Transverse colon (tissue), 4 donors: Measurements from ENCODE around the gene PLCE1.

Experiments
- CTCF ChIP-seq, 5 experiments: fragments of 200-600 bp in 3 of 5; fragments of 450-650 bp in 2 of 5; sonication (generic) in 3 of 5; IDR thresholded peaks; 1 replicate in 2 of 5; 2 replicates in 3 of 5; pipeline ENCODE4 v1.5.1; 2016 to 2017; ENCODE audit warnings: antibody characterized with exemption in 5 of 5, inconsistent platforms in 3 of 5, mild to moderate bottlenecking in 2 of 5, moderate library complexity in 1 of 5
- POLR2A ChIP-seq: fragments of 450-650 bp; IDR thresholded peaks from one replicate; pipeline ENCODE4 v1.6.1; 2016; ENCODE audit warnings: antibody characterized with exemption, mild to moderate bottlenecking, moderate library complexity
- POLR2AphosphoS5 ChIP-seq, 3 donors: sonication (generic); formaldehyde crosslinking; IDR thresholded peaks; one replicate each; pipeline ENCODE4 v1.6.1; 2016; ENCODE audit warnings: antibody characterized with exemption in 3 of 3

- TF ChIP-seq CTCF (IDR thresholded peaks at IDR 0.05): no peak
- no peak for TF ChIP-seq POLR2A
- TF ChIP-seq POLR2AphosphoS5 (IDR thresholded peaks at IDR 0.05): no peak
Observed at GRCh38 chr10:93962973-93963372, 30.8 kb upstream of the PLCE1 start.
